Neural cell (in vitro differentiated cells): ENCODE results near the gene HLA-F. TPM values are rescaled to one million over a fixed set of nuclear protein-coding genes. Genes with fewer than 3 reads are reported as not detected.

Experiments
- H2AFZ ChIP-seq: fragments of 200-600, 300-800 bp; sonication (generic), shearing (Covaris generic); 2 replicates; pipeline ENCODE4 v1.6.0; 2014; ENCODE audit warnings: low read depth, mild to moderate bottlenecking, antibody characterized with exemption, low read length, moderate library complexity
- H3F3A ChIP-seq: fragments of 200-600 bp; shearing (Covaris generic); 2 replicates; pipeline ENCODE4 v1.6.1; 2016; ENCODE audit warnings: mild to moderate bottlenecking, moderate library complexity, mixed read lengths, antibody characterized with exemption, low read length; ENCODE audit not compliant: insufficient read depth, poor library complexity, severe bottlenecking
- H3K27ac ChIP-seq: fragments of 200-600, 300-800 bp; sonication (generic), shearing (Covaris generic); 2 replicates; pipeline ENCODE4 v1.5.1; 2014; ENCODE audit warnings: mild to moderate bottlenecking, low read length, moderate library complexity
- H3K27me3 ChIP-seq: fragments of 300-800, 200-600 bp; sonication (generic), shearing (Covaris generic); 2 replicates; pipeline ENCODE4 v1.6.0; 2014; ENCODE audit warnings: mild to moderate bottlenecking, low read depth, low read length, moderate library complexity; ENCODE audit not compliant: insufficient read depth
- H3K36me3 ChIP-seq: fragments of 300-800, 200-600 bp; sonication (generic), shearing (Covaris generic); 2 replicates; pipeline ENCODE4 v1.5.1; 2014; ENCODE audit warnings: mild to moderate bottlenecking, antibody characterized with exemption, low read length, moderate library complexity; ENCODE audit not compliant: insufficient read depth
- H3K4me2 ChIP-seq: fragments of 300-800, 200-600 bp; sonication (generic), shearing (Covaris generic); 2 replicates; pipeline ENCODE4 v1.6.0; 2014; ENCODE audit warnings: mild to moderate bottlenecking, low read length
- H3K4me3 ChIP-seq: fragments of 300-800, 200-600 bp; sonication (generic), shearing (Covaris generic); 2 replicates; pipeline ENCODE4 v1.5.1; 2014; ENCODE audit warnings: mild to moderate bottlenecking, low read length, moderate library complexity
- H3K79me2 ChIP-seq: fragments of 200-600 bp; shearing (Covaris generic); replicated peaks from 2 replicates; pipeline ENCODE4 v1.6.0; 2014; ENCODE audit warnings: mild to moderate bottlenecking, low read length, moderate library complexity; ENCODE audit not compliant: insufficient read depth
- H3K9ac ChIP-seq: fragments of 300-800, 200-600 bp; sonication (generic), shearing (Covaris generic); 2 replicates; pipeline ENCODE4 v1.6.1; 2016; ENCODE audit warnings: mild to moderate bottlenecking, low read length, mixed read lengths
- H3K9me2 ChIP-seq: fragments of 200-600 bp; shearing (Covaris generic); 2 replicates; pipeline ENCODE4 v1.6.1; 2016; ENCODE audit warnings: mild to moderate bottlenecking, low read length, mixed read lengths; ENCODE audit not compliant: insufficient read depth
- H3K9me3 ChIP-seq: fragments of 200-600, 300-800 bp; sonication (generic), shearing (Covaris generic); 2 replicates; pipeline ENCODE4 v1.6.1; 2016; ENCODE audit warnings: mild to moderate bottlenecking, mixed run types, low read length, moderate library complexity, mixed read lengths
- H4K20me1 ChIP-seq: fragments of 200-600 bp; shearing (Covaris generic); 2 replicates; pipeline ENCODE4 v1.6.1; 2016; ENCODE audit warnings: mild to moderate bottlenecking, mixed run types; ENCODE audit not compliant: insufficient read depth
- CTCF ChIP-seq: fragments of 450-650 bp; IDR thresholded peaks from 2 replicates; pipeline ENCODE4 v1.5.1; 2014; ENCODE audit warnings: antibody characterized with exemption, mild to moderate bottlenecking, moderate library complexity; ENCODE audit not compliant: poor library complexity, severe bottlenecking
- EP300 ChIP-seq: fragments of 450-650 bp; conservative IDR thresholded peaks from 2 replicates; pipeline ENCODE4 v1.6.1; 2014; ENCODE audit warnings: antibody characterized with exemption, mild to moderate bottlenecking, moderate library complexity; ENCODE audit not compliant: poor library complexity, severe bottlenecking
- EZH2 ChIP-seq: fragments of 200-600, 300-800 bp; shearing (Covaris generic), sonication (generic); IDR thresholded peaks from 2 replicates; pipeline ENCODE4 v1.6.1; 2014; ENCODE audit warnings: antibody characterized with exemption, low read length, borderline replicate concordance, mild to moderate bottlenecking; ENCODE audit not compliant: insufficient read depth, poor library complexity, severe bottlenecking
- MXI1 ChIP-seq: fragments of 450-650 bp; conservative IDR thresholded peaks from 2 replicates; pipeline ENCODE4 v1.6.1; 2014; ENCODE audit warnings: antibody characterized with exemption, mild to moderate bottlenecking; ENCODE audit not compliant: poor library complexity, severe bottlenecking
- POLR2AphosphoS5 ChIP-seq: IDR thresholded peaks from 2 replicates; pipeline ENCODE4 v1.6.1; 2012
- RAD21 ChIP-seq: fragments of 450-650 bp; conservative IDR thresholded peaks from 2 replicates; pipeline ENCODE4 v1.6.1; 2014; ENCODE audit warnings: antibody characterized with exemption, mild to moderate bottlenecking, moderate library complexity
- REST ChIP-seq: IDR thresholded peaks from 2 replicates; pipeline ENCODE4 v1.6.1; 2012; ENCODE audit warnings: borderline replicate concordance
- SMC3 ChIP-seq: fragments of 450-650 bp; conservative IDR thresholded peaks from 2 replicates; pipeline ENCODE4 v1.6.1; 2014; ENCODE audit warnings: antibody characterized with exemption, mild to moderate bottlenecking, moderate library complexity; ENCODE audit not compliant: poor library complexity
- TAF1 ChIP-seq: IDR thresholded peaks from 2 replicates; pipeline ENCODE4 v1.6.1; 2012; ENCODE audit warnings: low read depth
- polyA plus RNA-seq: library from polyadenylated mRNA; depleted of rRNA; stranded (reverse); fragments of >200 nt; gene quantifications from 2 replicates; pipeline ENCODE4 v1.2.3, GENCODE V29; 2014

The HLA-F gene
- polyA plus RNA-seq, 1 donor from 2014 or later = not detected

- Histone ChIP-seq H3K27ac (no peak overlapping the region), H3K79me2 (no peaks in the 10 kb centered on the region), H3K9ac (no peak overlapping the region), H3K4me2 (no peak overlapping the region), H3F3A (no peaks in the 10 kb centered on the region), H2AFZ (no peak overlapping the region), H3K9me3 (no peaks in the 10 kb centered on the region), H3K36me3 (no peaks in the 10 kb centered on the region), H3K4me3 (no peak overlapping the region), H3K27me3 (peaks cover 80% of the 10 kb centered on the region), H4K20me1 (no peaks in the 10 kb centered on the region), H3K9me2 (no peaks in the 10 kb centered on the region)
- no peak for TF ChIP-seq EP300
- no peak for TF ChIP-seq POLR2AphosphoS5
- TF ChIP-seq TAF1 = no peak
- TF ChIP-seq MXI1 = no peak
- no peak for TF ChIP-seq REST
- TF ChIP-seq CTCF = no peak
- no peak for TF ChIP-seq SMC3
- no peak for TF ChIP-seq RAD21
- TF ChIP-seq EZH2 = no peak
Observed at GRCh38 chr6:29750709-29751108, 27.5 kb downstream of the HLA-F start.

- Histone ChIP-seq H3K27me3 (peaks cover 73% of the 10 kb centered on the region), H3K4me2 (no peak overlapping the region), H3K9me2 (no peaks in the 10 kb centered on the region), H3K36me3 (no peaks in the 10 kb centered on the region), H3K27ac (no peak overlapping the region), H3K4me3 (no peak overlapping the region), H3K9me3 (no peaks in the 10 kb centered on the region), H3F3A (no peaks in the 10 kb centered on the region), H2AFZ (no peak overlapping the region), H3K9ac (no peak overlapping the region), H3K79me2 (no peaks in the 10 kb centered on the region), H4K20me1 (no peaks in the 10 kb centered on the region)
- TF ChIP-seq EZH2 (no peak), REST (no peak), MXI1 (no peak), SMC3 (no peak), EP300 (no peak), TAF1 (no peak), POLR2AphosphoS5 (no peak)
Observed at GRCh38 chr6:29751480-29751879, 28.2 kb downstream of the HLA-F start.
